ENCODE results near the gene UGT2B15. TPM values are rescaled to one million over a fixed set of nuclear protein-coding genes. Genes with fewer than 3 reads are reported as not detected.

Gene UGT2B15
- total RNA-seq = not detected in 2 replicates

DNA sequence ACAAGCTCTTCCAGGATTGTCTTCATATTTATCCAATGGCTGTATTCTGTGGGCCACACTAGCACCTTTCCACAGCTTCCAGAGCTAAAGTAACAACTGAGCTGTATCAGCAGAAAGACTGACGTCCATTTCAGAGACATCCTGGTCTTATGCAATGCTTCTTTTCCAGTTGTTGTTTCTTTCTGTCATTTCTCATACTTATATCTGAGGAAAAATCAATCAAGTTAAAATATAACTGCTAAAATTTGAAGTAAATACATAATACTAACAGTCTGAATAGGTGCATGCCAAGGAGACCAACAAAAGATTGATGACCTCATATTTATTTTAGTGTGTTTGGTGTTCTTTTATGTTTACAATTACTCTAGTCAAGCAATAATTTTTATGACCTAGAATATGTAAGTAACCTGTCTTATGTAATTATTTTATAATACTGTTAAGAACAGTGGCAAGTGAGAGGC lies at the start of gene UGT2B15:
UGT2B15 (minus strand) TSS at position 174 of the 461 bp plus-strand sequence; CDS start at position 140, 34 bp downstream.

Other genes with a start within 250 kb of the UGT2B15 start
- gene TMPRSS11E, start 223.2 kb downstream of the UGT2B15 start, total RNA-seq = not detected in 2 replicates
- gene UGT2B17, start 94.3 kb downstream of the UGT2B15 start, total RNA-seq = not detected in 2 replicates
- not detected in 2 replicates for gene UGT2B10, start 145.3 kb upstream of the UGT2B15 start, total RNA-seq